ENCODE measurements around the gene SLC34A1.

SLC34A1 gene

DNA sequence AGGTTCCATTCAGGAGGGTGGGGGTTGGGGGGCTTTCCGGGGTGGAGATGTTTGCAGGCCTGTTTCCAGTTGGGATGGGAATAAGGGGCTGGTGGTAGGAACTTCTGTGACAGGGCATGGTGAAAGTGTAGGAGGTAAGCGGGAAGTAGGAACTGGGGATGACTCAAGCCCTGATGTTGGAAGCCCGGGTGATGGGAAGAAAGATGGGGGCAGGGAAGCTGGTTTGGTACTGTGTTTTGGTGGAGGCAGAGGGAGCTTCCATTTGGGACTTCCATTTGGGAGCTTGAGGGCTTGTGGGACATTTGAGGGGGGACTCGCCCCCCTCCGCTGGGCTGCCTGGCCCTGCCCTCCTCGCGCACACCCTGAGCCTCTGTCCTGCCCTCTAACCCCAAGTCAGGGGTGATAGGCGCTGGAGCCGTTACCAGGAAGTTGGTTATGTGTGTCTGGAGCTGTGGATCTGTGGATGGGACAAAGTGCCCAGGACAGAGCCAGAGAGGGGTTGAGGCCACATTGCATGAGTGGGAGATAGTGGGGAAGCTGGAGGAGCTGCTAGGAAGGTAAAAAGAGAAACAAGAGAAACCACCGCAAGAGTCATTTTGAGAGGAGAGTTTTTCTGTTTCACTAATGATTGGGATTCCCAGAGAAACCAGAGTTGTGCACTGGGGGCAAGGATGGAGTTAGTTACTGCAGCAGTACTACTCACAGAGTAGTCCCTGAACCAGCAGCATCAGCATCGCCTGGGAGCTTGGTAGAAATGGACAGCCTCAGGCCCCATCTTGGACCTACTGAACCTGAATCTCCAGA lies 19.9 kb upstream of the SLC34A1 start:
- H3K9me3 ChIP-seq (ENCODE audit: insufficient read depth, low read length, severe bottlenecking) = no peaks in the 10 kb centered on the region
- H3K27ac ChIP-seq (ENCODE audit: low read length) = no peak overlapping the region
- DNase-seq (no peak), ATAC-seq (ENCODE audit: insufficient read depth, low read depth) (no peak)
- no peaks in the 10 kb centered on the region for H3K36me3 ChIP-seq (ENCODE audit: insufficient read depth, low read length)
- H2AFZ ChIP-seq (ENCODE audit: low read depth, low read length) = no peak overlapping the region
- no peak overlapping the region for H3K9ac ChIP-seq (ENCODE audit: low read depth, low read length)
- peaks cover 7% of the 10 kb centered on the region; the same call in 1 of the 2 replicates for H3K4me1 ChIP-seq (ENCODE audit: insufficient read depth, low read length)
- TF ChIP-seq EZH2 (IDR thresholded peaks at IDR 0.05; ENCODE audit: borderline replicate concordance, low read depth, low read length, severe bottlenecking) = no peak
- TF ChIP-seq CTCF (IDR thresholded peaks at IDR 0.05; ENCODE audit: borderline replicate concordance, extremely low read depth, low read length, poor library complexity, severe bottlenecking) = no peak
- no peaks in the 10 kb centered on the region for H3K27me3 ChIP-seq (ENCODE audit: insufficient read depth, low read length, poor library complexity)
- no peaks in the 10 kb centered on the region for H3K79me2 ChIP-seq (ENCODE audit: insufficient read depth, low read length)
- no peaks in the 10 kb centered on the region for H4K20me1 ChIP-seq (ENCODE audit: insufficient read depth, low read length)
- no peak overlapping the region for H3K4me2 ChIP-seq (ENCODE audit: insufficient read depth, low read length)
- H3K4me3 ChIP-seq (ENCODE audit: low read depth in 1 of 2, low read length in 2 of 2) = no peak overlapping the region

DNA sequence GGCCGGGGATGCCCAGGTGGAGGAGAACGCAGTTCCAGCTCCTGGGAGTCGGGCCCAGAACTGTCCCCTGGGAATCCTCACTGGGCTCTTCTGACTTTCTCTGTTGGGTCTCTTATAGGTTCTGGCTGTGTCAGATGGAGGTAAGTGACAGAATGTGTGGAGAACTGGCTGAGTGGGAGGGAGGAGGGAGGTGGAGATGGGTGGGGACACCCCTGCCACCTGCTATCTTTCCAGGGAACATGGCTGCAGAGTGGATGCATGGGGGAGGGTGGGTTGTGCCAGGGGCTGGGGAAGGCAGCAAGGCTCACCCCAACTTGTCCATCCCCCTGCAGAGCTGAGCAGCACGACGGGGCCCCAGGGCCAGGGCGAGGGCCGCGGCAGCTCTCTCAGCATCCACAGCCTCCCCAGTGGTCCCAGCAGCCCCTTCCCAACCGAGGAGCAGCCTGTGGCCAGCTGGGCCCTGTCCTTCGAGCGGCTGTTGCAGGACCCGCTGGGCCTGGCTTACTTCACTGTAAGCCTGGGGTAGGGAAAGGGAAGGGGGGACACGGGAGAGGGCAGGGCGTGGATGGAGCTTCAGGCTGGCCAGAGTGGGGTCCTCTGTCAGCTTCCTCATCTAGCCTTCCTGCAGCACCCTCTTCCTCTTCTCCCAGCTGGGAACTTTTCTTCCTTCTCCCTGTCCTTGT lies 18.2 kb upstream of the SLC34A1 start:
- TF ChIP-seq EZH2 (IDR thresholded peaks at IDR 0.05; ENCODE audit: borderline replicate concordance, low read depth, low read length, severe bottlenecking) = no peak
- TF ChIP-seq CTCF (IDR thresholded peaks at IDR 0.05; ENCODE audit: borderline replicate concordance, extremely low read depth, low read length, poor library complexity, severe bottlenecking) = no peak
- Histone ChIP-seq H3K4me3 (ENCODE audit: low read depth in 1 of 2, low read length in 2 of 2) (no peak overlapping the region), H3K36me3 (ENCODE audit: insufficient read depth, low read length) (no peaks in the 10 kb centered on the region), H3K27me3 (ENCODE audit: insufficient read depth, low read length, poor library complexity) (no peaks in the 10 kb centered on the region), H4K20me1 (ENCODE audit: insufficient read depth, low read length) (no peaks in the 10 kb centered on the region), H3K4me2 (ENCODE audit: insufficient read depth, low read length) (no peak overlapping the region), H3K9me3 (ENCODE audit: insufficient read depth, low read length, severe bottlenecking) (no peaks in the 10 kb centered on the region), H3K79me2 (ENCODE audit: insufficient read depth, low read length) (no peaks in the 10 kb centered on the region), H3K4me1 (ENCODE audit: insufficient read depth, low read length) (peaks cover 7% of the 10 kb centered on the region; the same call in 1 of the 2 replicates), H3K27ac (ENCODE audit: low read length) (no peak overlapping the region), H2AFZ (ENCODE audit: low read depth, low read length) (no peak overlapping the region), H3K9ac (ENCODE audit: low read depth, low read length) (no peak overlapping the region)
- ATAC-seq (ENCODE audit: insufficient read depth, low read depth) = no peak
- no peak for DNase-seq

- Histone ChIP-seq H3K36me3 (ENCODE audit: insufficient read depth, low read length) (no peaks in the 10 kb centered on the region), H3K4me1 (ENCODE audit: insufficient read depth, low read length) (peaks cover 7% of the 10 kb centered on the region), H3K9ac (ENCODE audit: low read depth, low read length) (no peak overlapping the region), H3K4me3 (ENCODE audit: low read depth in 1 of 2, low read length in 2 of 2) (no peak overlapping the region), H3K27ac (ENCODE audit: low read length) (no peak overlapping the region), H2AFZ (ENCODE audit: low read depth, low read length) (no peak overlapping the region), H3K4me2 (ENCODE audit: insufficient read depth, low read length) (no peak overlapping the region), H3K9me3 (ENCODE audit: insufficient read depth, low read length, severe bottlenecking) (no peaks in the 10 kb centered on the region), H3K79me2 (ENCODE audit: insufficient read depth, low read length) (no peaks in the 10 kb centered on the region), H3K27me3 (ENCODE audit: insufficient read depth, low read length, poor library complexity) (no peaks in the 10 kb centered on the region), H4K20me1 (ENCODE audit: insufficient read depth, low read length) (no peaks in the 10 kb centered on the region)
- no peak for ATAC-seq (ENCODE audit: insufficient read depth, low read depth)
- DNase-seq = no peak
- no peak for TF ChIP-seq CTCF (IDR thresholded peaks at IDR 0.05; ENCODE audit: borderline replicate concordance, extremely low read depth, low read length, poor library complexity, severe bottlenecking)
- no peak for TF ChIP-seq EZH2 (IDR thresholded peaks at IDR 0.05; ENCODE audit: borderline replicate concordance, low read depth, low read length, severe bottlenecking)
Measured at GRCh38 chr5:177366528-177367322, 17.5 kb upstream of the SLC34A1 start.

Data from DND-41 (cell line).